HG02981 (cell line): ENCODE measurements around the gene PAFAH2.
"Not testable (repeated sequence)": the region's sequence is repeated elsewhere in the genome, so short reads cannot be mapped to it uniquely, and the experiment has no call there.

Experiments
- ATAC-seq: cut with Tn5 transposase; IDR thresholded peaks from one replicate; pipeline ENCODE4 v1.9.1; 2021; ENCODE audit warnings: mild to moderate bottlenecking, moderate library complexity; ENCODE audit not compliant: unreplicated experiment

PAFAH2 gene

DNA sequence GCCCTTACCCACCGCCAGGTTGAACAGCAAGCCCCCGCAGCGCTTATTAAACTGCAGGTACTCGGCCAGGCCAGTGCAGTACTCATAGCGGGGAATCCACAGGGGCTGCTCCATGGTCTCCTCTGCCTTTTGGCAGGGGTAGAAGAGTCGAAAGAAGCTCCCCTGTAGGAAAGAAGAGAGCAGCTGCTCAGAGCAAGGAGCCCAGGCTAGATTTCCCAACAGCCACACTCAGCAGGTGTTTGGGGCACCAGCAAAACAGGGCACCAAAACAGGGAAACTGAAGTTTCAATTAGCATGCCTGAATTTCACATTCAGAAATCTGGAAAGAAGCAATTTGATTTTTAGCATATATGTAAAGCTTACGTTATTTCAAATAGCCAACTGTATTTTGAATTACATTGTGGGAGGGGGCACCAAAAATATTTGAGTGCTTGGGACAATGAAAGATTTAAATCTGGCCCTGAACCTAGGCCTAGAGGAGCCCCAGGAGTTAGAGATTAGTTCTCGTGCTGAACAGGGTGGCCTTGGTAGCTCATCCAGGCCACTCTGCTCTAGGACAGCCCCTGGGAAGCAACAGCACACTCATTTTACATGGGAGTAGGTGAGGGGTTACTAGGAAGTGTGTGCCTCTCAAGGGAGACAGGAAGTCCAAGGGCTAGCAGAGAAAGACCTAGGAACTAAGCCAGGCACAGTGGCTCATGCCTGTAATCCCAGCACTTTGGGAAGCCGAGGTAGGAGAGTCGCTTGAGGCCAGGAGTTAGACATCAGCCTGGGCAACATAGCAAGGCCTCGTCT, 8.2 kb downstream of the PAFAH2 start:
- no peak for ATAC-seq

DNA sequence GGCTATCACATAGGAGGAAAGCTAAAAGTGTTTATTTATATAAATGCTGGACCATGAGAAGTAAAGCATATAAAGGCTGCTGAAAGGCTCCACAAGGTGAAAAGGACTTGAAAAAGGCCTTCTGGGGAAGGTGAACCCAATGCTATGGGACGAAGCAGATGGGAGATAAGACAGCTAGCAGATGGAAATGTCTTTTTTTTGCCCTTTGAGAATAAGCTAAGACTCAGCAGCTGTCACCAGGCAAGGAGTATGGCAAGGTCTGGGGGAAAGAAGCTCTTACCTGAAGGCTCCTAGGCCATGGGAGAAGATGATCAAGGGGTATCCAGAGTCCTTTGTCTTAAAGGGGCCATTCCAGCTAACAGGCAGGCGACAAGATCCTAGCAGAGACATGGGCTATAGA, 9.9 kb downstream of the PAFAH2 start:
- no peak for ATAC-seq

DNA sequence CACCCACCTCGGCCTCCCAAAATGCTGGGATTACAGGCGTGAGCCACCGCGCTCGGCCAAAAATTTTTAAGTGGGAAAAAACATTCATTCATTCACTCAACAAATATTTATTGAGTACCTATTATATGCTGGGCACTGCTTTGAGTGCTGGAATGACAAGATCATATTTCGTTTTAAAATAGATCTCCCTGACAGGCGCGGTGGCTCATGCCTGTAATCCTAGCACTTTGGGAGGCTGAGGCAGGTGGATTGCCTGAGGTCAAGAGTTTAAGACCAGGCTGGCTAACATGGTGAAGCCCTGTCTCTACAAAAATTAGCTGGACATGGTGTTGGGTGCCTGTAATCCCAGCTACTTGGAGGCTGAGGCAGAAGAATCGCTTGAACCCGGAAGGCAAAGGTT, 11.1 kb downstream of the PAFAH2 start:
- ATAC-seq = not testable (repeated sequence)

DNA sequence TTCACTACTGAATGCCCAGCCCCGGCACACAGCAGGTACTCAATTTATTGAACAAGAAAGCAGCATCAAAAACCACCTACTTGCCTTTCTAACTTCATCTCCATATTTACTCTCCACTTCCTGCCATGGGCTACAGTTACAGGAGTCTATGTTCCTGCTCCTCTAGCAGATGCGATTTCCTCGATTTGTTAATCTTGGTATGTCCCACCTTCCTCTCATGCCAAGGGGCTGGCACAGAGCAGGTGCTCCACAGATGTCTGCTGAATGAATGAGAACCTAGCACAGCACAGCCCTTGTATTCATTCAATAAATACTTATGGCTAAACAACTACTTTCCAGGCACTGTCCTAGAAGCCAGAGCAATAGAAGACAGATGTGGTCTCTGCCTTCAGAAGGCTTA, 12.2 kb downstream of the PAFAH2 start:
- ATAC-seq = no peak

DNA sequence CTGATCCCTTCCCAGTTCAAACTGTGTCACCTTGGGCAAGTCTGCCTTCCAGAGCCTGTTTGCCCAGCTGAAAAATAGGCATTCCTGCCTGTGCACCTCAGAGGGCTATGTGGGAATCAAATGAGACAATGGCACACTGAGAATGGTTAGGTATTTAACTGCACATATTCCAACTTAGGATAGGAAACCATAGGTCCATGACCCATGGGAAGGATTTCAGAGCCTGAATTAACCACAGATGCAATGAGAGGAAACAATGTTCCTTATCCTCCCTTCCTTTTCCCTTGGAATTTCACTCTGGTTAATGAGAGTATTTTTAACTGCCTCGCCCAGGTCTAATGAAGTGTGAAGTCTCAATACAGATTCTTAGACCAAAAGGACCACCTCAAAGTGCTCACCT, 12.7 kb downstream of the PAFAH2 start:
- no peak for ATAC-seq

DNA sequence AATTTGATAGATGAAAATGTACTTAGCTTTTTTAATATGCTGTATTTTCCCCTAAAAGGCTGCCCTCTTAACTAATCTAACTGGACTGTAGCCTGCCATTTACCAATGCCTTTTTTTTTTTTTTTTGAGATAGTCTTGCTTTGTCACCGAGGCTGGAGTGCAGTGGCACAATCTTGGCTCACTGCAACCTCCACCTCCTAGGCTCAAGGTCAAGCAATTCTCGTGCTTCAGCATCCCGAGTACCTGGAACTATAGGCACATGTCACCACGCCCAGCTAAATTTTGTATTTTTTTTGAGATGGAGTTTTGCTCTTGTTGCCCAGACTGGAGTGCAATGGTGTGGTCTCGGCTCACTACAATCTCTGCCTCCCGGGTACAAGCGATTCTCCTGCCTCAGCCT, 18.7 kb downstream of the PAFAH2 start:
- no peak for ATAC-seq

DNA sequence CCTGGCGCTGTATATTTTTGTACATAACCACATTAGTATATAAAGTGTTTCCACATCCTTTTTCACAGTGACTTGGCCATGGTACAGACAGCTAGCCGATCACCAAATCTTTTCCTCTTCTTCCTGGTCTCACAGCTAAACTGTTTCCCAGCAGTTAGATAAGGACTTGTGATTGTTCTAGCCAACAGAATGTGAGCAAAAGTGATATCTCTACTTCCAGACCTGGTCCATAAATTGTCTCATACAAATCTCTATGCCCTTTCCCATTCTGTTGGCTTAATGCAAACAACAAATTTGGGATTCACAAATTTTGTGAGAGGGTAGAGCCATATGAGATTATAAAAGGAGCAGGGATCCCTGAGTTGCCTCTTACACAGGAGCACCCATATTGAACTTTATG, 19.5 kb downstream of the PAFAH2 start:
- ATAC-seq = no peak

DNA sequence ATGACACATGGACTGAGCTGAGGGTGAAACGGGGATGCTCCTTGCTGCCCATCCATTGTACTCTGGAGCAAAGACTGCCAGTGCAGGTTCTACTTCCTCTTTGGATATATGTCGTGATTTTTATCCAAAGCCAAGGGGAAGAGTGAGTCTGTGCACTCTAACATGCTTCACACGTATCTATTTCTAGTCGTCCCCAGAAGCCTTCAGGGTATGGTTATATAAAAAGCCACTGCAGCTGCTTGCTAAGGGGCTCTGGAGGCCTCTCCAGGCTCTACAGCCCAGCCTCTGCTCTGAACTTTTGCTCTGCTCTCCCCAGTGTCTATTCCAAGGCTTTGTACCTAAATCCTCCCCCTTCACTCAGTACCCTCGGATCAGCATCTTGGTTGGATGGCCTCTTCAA, 20.1 kb downstream of the PAFAH2 start:
- ATAC-seq = no peak

DNA sequence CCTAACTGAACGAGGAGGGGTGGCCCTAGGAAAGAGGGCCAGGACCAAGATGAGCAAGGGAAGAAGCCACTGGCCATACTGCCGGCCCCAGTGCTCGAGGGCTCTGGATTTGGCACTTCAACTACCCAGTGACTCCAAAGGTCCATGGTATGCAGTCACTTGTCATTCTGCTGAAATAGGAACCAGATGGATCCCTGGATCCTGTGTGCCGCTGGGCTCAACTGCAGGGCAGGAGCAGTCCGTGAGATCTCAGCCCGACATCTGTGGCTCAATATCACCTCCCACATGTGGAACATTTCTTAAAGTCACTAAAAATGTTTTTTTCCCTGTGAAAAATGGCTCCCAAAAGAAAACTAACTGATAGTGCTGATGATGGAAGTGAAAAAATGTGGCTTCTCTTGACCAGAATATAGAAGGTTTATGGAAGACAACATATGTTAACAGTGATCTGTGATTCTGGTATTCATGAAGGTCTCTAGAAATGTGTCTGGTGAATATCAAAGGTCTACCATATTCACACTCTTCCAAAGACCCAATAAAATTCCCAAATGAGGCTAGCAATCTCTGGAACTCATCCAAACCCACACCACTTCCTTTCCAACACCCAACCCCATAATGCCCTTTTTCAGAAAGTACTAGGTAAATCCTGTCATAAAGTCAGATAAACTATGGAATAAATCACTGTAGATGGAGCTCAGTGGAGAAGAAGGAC, 24.1 kb downstream of the PAFAH2 start:
- ATAC-seq = no peak

DNA sequence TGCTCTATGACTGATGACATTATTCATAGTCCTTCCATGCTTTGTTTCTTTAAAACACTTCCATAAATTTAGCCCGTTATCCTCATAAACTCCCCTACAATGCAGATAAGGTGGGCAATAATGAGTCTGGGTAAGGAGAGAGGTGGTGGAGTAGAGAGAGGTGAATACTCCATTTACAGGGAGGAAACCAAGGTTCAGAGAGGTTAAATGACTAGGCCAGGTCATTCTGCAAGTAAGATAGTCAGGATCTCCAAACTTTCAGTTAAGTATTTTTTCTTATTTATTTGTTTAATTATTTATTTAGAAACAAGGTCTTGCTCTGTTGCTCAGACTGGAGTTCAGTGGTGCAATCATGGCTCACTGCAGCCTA, 26.1 kb downstream of the PAFAH2 start:
- ATAC-seq = no peak

DNA sequence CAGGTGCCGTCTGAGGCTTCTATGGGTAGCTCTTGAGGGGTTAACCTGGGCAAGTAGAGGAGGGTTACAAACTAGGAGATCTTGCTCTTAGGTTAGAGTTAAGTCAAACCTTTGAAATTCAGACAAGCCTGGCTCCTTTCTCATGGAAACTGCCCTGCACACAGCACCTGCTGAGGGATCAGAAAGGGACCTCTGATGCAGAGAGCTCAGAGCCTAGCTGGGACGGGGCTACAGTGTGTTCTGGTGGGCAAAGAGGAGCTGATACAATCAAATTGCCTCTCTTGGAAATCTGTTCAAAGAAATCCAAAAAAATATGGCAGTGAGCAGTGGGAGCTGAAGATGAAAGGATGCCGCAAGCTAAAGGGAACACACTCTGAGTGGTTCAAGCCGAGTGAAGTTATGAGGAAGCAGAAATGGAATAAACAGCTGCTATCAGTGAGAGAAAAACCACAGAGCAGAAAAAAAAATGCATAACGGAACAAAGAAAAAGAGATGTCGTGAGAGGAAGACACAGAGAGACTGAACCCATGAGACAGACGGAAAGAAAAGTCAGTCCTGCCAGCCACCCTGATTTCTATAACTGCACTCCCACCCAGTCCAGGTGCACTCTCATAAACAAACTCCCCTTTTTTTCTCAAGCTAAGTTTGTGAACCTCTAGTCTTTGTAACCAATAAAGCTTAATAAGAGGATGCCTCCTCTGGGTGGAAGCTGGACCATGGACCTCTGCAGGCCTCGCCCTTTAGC, 26.6 kb downstream of the PAFAH2 start:
- no peak for ATAC-seq

DNA sequence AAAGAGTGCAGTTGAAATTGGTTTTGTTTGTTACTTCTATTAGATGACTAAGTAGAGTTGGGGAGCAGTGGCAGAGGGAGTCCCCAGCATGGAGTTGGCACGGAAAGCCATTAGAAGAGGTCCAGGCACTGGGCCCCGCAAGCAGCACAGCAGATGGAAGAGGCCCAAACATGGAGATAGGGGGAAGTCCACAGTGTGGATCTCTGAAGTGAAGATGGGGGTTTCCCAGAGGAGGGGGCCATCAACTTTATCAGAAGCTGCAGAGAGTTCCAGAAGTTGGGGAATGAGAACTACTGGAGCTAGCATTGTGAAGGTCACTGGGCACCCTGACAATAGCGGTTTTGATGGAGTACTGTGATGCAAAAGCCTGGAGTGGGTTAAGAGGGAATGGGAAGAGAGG, 30.6 kb downstream of the PAFAH2 start:
- no peak for ATAC-seq

DNA sequence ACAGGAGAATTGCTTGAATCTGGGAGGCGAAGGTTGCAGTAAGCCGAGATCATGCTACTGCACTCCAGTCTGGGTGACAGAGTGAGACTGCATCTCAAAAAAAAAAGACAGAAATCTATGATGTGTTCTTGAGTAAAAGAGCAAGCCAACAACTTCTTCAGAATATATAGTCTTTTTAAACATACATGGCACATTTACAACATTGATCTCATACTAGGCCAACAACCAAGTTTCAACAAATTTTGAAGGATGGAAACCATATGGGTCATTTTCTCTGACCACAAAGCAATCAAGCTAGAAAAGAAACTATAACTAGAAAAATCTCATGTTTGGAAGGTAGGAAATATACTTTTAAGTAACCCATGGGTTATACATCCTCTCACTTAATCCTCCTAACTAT, 38.3 kb downstream of the PAFAH2 start:
- ATAC-seq = no peak

DNA sequence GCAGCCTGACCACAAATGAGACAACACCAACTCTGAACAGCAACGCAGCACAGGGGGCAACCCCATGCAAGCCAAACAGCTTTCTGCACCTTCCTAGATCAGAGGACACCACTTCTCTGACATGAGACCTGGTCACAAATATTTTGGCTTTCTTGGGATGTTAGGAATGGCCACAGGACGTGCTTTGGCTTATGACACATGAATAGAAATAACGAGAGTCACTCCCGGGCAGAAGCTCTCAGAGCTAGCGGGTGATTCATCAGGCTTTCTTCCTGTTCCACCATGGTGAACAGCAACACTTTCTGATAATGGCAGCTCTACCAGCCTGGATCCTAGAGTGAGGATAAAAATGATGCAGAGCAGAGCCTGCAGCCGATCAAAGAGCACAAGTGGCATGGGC, 39.4 kb downstream of the PAFAH2 start:
- ATAC-seq = no peak

DNA sequence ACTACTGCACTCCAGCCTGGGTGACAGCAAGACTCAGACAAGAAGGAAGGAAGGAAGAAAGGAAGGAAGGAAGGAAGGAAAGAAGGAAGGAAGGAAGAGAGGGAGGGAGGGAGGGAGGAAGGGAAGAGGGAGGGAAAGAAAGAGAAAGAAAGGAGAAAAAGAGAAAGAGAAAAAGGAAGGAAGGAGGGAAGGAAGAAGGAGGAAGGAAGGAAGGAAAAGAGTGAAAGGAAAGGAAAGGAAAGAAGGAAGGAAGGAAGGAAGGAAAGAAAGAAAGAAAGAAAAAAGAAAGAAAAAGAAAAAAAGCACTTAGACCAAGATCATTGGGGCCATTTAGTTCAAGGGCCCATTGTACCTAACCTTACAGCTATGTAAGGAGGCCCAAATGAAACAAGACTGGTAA, 42.3 kb downstream of the PAFAH2 start:
- ATAC-seq = no peak

DNA sequence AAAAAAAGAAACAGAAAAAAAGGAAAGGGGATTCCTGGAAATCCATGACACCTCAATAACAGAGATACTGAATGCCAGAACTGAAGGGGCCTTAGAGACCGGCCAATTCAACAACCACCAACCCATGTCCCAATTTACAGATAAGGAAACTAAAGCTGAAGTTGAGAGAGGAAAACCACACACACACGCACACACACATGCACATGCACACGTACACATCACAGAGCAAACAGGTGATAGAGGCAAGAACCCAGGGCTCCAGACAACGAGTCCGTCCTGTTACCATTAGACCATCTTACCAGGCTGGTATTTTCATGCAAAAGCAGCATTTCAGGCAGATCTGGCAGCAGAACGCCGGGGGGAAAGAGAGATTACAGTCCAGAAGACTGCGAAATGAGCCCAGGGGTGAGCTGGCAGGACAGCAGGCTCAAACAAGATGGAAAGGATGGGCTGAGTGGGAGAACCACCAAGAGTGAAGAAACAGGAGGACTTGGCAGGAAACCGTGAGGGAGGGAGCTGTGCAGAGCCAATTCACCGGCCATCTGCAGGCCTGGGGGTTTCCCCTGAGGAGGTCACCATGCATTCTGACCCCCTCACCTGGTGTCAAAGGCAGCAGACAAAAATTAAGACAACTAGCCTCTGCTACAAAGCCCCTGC, 43.5 kb downstream of the PAFAH2 start:
- no peak for ATAC-seq

DNA sequence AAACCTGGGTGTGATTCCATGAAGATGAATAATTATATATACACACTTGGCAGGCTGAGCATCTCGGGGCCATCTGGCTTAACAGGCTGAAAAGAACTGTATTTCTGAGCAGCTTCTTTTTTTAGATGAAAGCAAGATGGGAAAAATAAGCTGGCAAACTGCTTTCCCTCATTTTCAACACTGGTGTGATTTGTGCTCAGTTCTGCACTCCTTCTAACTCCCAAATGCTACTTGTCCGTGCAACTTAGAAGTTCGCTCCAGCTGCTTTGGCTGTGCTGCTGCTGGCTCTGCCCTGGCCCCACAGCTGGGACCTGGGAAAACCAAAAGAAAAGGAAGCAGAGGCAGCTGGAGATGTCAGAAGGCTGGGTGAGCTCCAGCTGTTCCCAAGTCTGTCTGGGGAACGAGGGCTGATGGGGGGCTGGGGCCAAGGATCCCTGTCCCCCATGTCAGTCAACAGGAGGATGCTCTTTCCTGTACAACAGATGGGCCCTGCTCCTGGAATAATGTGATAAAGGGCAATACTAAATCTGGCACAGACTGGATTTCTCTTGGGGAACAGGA, 44.9 kb downstream of the PAFAH2 start:
- ATAC-seq = no peak

DNA sequence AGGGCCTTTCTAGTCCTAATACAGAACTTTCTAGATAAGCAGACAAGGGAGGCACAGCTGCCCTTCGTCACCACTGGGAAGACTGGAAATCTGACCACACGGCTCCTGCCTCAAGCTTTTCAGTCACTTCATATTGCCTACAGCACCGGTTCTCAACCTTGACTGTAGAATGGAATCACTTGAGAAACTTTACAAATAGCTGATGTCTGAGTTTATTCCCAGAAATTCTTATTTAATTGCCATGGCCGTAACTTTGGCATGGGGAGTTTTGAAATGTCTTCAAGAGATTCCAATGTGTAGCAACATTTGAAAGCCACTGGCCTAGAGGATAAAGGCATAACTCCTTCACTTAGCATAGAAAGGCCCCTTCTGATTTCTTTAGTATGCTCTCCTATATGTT, 49.2 kb downstream of the PAFAH2 start:
- no peak for ATAC-seq

DNA sequence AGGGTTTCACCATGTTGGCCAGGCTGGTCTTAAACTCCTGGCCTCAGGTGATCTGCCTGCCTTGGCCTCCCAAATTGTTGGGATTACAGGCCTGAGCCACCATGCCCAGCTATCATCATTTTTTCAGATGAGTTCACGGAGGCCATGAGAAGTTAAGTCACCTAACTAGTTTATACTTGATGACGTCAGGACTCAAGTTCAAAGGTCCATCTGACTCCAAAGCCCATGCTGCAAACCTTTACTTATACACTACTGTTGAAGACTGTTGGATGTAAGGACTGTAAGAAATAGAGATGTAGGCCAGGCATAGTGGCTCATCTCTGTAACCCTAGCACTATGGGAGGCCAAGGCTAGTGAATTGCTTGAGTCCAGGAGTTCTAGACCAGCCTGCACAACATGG, 50.8 kb downstream of the PAFAH2 start:
- ATAC-seq = no peak

DNA sequence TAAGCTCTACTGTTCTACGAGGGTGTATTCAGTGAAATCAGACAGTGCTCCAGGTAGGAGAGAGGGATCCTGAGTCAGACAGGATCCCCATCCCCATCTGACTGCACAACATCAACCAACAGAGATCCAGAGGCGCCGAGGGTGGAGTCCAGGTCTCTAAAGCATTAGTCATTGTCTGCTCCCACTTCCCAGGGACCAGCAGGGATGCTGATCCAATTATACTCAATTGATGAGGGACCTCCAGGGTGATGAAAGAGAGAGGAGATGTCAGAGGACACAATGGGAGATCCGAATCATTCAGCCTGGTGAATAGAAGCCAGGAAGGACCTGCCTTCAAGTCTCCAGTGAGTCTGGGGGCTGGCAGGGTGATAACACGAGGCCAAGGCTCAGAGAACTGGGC, 52.1 kb downstream of the PAFAH2 start:
- no peak for ATAC-seq

DNA sequence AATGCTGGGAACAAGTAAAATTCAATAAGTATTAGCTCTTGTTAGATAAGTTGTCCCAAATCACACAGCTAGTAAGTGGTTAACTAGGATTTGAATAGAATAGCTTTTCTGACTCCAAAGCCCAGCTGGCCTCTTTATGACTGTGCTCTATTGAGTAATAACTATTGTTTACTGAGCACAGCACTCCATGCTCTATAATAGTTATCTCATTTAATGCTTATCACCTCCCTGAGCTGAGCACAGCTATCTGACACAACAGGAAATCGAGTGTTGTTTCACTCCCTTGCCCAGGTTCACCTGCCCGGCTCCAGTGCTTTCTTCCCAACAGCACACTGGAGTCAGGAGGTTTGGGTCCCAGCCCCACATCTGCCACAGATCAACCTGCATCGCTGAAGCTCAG, 52.9 kb downstream of the PAFAH2 start:
- no peak for ATAC-seq
